NCI-H2171 (cell line): ENCODE measurements around the gene CDK2AP2.
A peak's percentile ranks its signal among the peaks of the same experiment; 100 is the strongest.
"Not testable (repeated sequence)": the region's sequence is repeated elsewhere in the genome, so short reads cannot be mapped to it uniquely, and the experiment has no call there.

Experiments used
- DNase-seq: peaks from one replicate; lab custom pipeline; 2025; lab: John Stamatoyannopoulos, UW

The CDK2AP2 gene

DNA sequence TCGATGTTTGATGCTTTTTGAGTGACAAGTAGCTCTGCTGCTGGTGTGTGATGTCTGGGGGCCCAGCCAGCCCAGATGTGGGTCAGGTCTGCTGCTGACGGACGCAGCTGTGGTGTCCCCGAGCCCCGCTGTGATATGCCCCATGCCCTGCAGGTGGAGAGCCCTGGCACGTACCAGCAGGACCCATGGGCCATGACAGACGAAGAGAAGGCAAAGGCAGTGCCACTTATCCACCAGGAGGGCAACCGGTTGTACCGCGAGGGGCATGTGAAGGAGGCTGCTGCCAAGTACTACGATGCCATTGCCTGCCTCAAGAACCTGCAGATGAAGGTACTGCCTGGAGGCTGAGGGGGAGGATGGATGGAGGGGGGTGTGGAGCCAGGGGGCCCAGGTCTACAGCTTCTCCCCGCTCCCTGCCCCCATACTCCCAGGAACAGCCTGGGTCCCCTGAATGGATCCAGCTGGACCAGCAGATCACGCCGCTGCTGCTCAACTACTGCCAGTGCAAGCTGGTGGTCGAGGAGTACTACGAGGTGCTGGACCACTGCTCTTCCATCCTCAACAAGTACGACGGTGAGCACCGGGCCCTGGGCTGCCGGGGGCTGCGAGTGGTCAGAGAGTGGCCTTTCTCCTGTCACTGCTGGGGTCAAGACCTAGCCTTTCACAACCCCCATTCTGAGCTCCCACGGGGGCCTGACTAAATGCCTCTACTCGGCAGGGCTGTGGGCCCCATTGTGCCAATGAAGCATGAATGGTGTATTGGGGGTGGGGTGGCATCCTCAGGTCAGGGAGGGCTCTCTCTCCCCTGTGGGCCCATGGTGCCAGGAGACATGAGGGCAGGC is 17.9 kb downstream of the CDK2AP2 start:
- no peak for DNase-seq

DNA sequence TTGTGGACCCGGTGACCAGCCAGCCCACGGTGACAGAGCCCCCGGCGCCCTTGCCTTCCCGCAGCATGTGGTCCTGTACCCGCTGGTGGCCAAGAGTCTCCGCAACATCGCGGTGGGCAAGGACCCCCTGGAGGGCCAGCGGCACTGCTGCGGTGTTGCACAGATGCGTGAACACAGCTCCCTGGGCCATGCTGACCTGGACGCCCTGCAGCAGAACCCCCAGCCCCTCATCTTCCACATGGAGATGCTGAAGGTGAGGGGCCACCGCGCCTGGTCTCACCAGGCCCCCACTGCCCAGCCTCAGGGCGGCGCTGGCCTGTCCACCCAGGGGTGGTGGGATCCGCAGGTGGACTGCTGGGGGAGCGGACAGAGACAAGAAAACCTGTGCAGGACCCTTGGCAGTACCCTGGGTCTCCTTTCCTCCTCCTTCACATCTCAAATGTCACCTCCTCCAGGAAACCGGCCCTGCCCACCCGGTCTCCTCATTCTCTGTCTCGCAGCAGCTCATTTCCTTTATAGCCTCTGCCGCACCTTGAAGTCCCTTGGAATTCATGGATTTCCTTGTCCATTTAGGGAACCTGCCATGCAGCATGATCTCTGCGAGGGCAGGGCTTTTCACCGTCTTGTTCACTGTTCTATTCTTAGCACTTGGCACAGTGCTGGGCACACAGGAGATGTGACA is 18.6 kb downstream of the CDK2AP2 start:
- no peak for DNase-seq

DNA sequence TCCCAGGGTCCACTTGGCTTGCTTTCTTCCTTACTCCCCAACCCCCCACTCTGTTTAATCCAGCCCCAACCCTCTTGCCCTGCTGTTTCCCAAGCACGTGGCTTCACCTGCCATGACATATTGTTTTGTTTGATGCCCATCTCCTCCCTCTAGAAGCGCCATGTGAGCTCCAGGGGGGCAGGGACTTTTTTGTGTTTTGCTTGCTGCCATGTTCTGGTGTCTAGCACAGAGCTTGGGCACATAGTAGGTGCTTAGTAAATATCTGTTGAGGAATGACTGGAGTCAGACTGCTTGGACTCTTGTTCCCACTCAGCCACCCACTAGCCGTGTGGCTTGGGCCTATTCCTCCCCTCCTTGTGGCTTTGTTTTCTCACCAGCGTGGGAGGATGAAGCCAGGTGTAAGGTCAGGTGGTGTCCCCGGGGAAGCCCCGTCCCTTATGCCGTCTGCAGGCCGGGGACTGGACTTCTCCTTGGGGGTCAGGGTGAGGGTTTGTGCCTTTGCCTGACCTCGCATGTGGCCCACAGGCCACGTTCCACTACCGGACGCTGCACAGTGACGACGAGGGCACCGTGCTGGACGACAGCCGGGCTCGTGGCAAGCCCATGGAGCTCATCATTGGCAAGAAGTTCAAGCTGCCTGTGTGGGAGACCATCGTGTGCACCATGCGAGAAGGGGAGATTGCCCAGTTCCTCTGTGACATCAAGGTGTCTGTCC is 21.3 kb downstream of the CDK2AP2 start:
- DNase-seq = no peak

- DNase-seq = not testable (repeated sequence)
Measured at GRCh38 chr11:67485873-67486361, 22.0 kb downstream of the CDK2AP2 start.

DNA sequence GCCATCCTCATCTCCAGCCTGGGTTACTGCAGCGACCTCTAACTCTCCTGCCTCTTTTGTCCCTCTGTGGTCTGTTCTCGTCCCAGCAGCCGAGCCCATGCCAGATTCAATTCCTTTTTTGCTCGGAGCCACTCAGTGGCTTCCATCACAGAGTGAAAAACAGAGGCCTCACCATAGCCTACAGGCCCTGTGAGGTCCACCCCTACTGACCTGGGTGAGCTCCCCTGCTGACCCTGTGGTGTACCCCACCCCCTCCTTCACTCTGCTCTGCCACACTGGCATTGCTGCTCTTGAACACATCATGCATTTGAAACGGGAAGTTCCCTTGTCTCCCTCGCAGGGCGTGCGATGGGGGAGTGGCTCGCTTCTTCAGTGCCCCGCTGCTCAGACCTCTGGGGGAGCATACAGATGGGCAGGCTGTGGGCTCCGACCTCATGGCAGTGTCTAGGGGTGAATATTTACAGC is 23.1 kb downstream of the CDK2AP2 start:
- DNase-seq = no peak

- DNase-seq = no peak
Measured at GRCh38 chr11:67483831-67484665, 23.9 kb downstream of the CDK2AP2 start.

DNA sequence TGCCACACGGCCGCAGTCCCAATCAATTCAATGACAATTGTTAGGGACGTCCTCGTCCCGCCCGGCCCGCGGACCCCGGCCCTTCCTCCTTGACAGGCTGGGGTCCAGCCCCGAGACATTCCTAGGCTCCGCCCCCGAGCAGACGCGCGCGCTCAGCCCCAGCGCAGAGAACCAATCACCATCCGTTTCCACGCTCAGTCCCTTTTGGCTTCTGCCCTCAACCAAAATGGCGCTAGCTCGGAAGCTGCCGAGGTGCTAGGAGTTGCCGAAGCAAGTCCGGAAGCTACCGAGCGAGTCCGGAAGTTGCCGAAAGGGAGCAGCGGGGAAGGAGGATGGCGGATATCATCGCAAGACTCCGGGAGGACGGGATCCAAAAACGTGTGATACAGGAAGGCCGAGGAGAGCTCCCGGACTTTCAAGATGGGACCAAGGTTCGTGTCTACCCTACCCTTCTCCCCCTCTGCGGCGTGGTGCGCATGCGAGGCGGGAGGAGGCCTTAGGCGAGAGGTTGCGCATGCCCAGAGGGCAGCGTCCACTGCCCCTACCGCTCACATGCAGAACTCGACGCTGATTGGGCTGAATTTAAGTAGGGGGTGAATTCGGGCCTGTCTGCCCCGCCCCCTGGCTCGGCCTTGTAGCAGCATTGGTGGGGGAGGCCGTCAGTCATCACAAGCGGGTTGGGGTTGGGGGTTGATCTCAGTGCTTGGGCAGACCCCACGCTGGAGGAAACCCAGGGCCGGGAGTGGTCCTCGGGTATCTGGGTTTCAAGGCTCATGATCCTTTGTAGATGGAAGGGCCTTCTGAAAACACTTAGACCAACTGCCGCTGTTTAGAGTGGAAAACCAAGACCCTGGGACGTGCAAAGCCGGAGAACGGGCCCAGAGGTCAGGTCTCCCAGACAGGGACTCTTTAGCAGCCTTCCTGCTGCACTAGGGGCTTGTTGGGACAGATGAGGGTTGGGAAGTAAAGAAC is 24.8 kb downstream of the CDK2AP2 start, which contains the start of gene AIP:
Gene AIP, plus strand, starts transcription at position 200 of the 972 bp plus-strand sequence. Its CDS starts 133 bp downstream, at position 333.
- peak; percentile 94 for DNase-seq

DNA sequence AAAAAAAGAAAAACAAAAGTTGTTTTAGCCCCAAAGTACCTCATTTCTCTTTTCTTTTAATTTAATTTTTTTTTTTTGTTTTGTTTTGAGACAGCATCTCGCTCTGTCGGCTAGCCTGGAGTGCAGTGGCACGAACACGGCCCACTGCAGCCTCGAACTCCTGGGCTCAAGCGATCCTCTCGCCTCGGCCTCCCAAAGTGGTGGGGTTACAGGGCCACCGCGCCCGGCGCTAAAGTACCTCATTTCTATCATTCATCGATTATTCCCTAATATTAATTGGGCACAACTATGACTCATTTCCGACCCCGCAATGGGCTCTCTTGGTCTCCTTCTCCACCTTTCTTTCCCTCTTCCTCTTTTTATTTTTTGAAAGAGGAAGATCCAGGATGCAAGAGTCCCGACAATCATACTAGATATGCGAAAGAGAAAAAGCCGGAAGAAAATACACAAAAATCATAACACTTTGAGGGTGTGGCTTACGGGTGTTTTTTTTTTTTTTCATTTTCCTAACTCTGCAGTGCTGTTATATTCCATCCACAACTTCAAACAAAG is 25.6 kb downstream of the CDK2AP2 start:
- no peak for DNase-seq

DNA sequence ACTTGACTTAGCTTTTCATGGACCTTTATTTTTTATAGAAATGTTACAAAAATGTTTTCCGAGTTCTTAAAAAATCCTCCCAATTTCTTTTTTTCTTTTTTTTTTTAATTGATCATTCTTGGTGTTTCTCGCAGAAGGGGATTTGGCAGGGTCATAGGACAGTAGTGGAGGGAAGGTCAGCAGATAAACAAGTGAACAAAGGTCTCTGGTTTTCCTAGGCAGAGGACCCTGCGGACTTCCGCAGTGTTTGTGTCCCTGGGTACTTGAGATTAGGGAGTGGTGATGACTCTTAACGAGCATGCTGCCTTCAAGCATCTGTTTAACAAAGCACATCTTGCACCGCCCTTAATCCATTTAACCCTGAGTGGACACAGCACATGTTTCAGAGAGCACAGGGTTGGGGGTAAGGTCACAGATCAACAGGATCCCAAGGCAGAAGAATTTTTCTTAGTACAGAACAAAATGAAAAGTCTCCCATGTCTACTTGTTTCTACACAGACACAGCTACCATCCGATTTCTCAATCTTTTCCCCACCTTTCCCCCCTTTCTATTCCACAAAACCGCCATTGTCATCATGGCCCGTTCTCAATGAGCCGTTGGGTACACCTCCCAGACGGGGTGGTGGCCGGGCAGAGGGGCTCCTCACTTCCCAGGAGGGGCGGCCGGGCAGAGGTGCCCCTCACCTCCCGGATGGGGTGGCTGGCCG is 30.5 kb downstream of the CDK2AP2 start:
- DNase-seq = not testable (repeated sequence)

GRCh38 chr11:67476692-67477091 is 31.3 kb downstream of the CDK2AP2 start:
- not testable (repeated sequence) for DNase-seq

- no peak for DNase-seq
Measured at GRCh38 chr11:67472882-67473281, 35.1 kb downstream of the CDK2AP2 start.

DNA sequence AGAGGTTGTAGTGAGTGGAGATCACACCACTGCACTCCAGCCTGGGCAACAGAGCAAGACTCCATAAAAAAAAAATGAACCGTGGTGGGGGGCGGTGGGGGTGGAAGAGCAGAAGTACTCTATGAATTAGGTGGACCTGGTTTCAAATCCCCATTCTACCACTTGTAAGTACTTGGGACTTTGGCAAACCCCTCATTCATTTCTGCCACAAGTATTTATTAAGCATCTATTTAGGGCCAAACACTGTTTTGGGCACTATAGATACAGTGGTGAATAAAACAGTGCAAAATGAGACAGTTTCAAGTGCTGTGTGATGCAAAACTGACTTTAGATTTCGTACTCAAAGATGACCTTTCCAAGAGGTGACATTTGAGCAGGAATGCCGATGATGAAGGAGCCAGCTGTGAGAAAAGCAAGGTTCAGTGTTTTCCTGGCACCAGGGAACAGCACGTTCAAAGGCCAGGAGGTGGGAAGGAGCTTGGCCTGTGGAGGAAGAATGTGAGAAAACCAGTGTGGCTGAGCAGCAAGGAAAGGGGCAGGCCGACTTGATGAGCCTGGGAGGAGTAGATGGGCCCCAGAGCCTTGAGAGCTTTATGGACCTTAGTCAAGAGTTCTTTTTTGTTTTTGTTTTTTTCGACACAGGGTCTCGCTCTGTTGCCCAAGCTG is 37.5 kb downstream of the CDK2AP2 start:
- no peak for DNase-seq

DNA sequence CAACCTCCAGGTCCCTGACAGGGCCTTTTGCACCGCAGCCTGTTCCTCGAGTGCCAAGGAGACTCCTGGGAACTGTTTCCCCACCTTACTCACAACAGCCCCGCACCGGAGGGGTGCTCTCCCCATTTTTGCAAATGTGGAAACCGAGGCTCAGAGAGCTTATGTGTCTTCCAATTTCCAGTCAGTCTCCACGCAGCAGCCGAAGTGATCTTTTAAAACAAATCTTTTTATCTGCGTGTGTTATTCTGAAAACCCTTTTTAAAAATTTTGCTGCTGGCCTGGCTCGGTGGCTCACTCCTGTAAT is 38.5 kb downstream of the CDK2AP2 start:
- no peak for DNase-seq

DNA sequence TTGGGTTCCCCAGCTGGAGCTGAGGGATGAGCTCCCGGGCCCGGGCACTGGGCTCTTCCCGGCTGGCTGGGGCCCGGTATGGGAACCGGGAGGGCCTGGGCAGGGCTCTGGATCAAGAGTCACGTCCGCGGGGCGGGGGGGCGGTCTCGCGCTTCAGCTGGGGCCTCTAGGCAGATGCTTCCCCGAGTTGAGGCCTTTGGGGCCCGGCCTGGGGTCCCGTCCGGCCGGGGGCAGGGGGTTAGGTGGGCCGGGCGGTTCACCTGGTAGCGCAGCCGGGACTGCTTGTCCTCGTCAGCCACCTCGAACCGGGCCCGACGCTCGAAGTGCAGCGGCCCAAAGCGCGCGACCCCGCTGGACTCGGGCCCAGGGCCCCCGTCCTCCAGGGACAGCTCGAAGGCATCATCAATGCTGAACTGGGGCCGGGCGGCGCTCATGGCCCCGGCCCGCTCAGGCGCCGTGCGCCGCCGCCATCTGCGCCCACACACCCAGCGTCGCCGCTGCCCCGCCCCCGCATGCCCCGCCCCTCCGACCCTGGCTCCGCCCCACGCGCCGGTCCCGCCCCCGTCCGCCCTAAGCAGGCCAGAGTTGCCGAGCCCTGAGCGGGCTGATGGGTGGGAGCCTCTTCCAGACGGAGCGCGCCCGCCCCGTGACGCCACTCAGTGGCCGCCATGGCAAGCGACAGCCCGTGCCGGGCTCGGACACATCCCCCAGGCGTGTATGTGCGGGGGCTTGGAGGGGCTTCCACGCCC is 39.0 kb downstream of the CDK2AP2 start, which contains the start of gene TMEM134:
Gene TMEM134, minus strand, starts transcription at position 493 of the 749 bp plus-strand sequence. Its CDS starts 59 bp downstream, at position 434.
- peak; percentile 91 for DNase-seq

- peak; percentile 7 for DNase-seq
Measured at GRCh38 chr11:67468456-67468758, 39.6 kb downstream of the CDK2AP2 start.

- DNase-seq = peak; percentile 52
Measured at GRCh38 chr11:67468056-67468455, 39.9 kb downstream of the CDK2AP2 start.

DNA sequence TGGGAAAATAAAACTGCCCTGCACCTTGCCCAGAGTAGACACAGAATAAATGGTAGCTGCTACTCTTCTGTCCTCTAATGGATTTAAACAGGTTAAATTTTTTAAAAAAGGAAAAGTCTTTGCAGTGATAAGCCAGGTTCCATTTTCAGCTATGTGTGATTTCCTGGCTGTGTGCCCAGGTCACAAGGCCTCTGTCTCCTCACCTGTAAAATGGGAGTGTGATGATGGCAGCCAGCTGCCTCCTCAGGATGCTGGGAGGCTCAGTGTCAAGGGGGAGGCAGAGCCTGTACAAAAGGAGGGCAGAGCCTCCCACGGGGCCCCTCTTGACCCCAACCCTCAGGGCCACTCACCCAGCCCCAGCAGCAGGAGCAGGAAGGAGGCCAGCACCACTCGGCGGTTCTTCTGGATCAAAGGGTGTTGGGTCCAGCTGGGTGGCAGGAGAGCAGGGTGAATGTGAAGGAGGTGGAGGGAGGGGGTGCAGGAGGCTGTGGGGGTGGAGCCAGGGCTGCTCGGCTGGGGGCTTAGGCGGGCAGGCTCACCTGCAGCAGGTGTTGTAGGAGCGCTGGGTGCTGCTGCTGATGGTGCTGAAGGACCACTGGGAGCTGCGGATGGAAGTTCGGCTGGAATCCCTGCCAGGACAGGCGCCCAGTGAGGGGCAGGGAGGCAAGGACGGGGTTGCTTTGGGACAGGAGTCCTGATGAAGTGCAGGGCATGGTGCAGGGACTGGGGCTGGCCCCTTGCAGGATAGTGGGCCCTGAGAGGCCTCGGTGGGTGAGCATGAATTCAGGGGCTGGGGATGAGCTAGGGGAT is 40.8 kb downstream of the CDK2AP2 start:
- no peak for DNase-seq
